ENCODE results near the gene GRIK4.

DNA sequence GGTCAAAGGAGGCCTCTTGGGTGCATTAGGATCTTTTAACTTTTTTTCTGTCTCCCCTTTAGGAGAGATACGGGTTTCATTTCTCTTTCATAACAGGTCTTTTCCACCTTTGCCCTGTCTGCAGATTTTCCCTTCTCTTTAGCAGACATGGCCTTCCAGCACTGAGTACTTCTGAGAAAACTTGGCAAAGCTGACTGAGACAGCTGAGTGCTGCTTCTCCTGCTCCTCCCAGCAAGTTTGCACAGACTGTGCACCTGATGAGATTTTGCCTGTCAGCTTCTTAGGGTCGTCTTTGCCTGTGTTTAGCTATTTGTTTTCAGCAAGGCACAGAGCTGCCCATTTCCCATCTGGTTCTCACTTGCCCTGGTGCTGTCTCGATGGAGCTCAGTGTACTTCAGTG lies 424.8 kb downstream of the GRIK4 start:
- TF ChIP-seq, protein P1, sequence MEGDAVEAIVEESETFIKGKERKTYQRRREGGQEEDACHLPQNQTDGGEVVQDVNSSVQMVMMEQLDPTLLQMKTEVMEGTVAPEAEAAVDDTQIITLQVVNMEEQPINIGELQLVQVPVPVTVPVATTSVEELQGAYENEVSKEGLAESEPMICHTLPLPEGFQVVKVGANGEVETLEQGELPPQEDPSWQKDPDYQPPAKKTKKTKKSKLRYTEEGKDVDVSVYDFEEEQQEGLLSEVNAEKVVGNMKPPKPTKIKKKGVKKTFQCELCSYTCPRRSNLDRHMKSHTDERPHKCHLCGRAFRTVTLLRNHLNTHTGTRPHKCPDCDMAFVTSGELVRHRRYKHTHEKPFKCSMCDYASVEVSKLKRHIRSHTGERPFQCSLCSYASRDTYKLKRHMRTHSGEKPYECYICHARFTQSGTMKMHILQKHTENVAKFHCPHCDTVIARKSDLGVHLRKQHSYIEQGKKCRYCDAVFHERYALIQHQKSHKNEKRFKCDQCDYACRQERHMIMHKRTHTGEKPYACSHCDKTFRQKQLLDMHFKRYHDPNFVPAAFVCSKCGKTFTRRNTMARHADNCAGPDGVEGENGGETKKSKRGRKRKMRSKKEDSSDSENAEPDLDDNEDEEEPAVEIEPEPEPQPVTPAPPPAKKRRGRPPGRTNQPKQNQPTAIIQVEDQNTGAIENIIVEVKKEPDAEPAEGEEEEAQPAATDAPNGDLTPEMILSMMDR (conservative IDR thresholded peaks at IDR 0.05; ENCODE audit: low read length): no peak
- no peak for TF ChIP-seq EZH2phosphoT487 (IDR thresholded peaks at IDR 0.05; ENCODE audit: borderline replicate concordance, low read depth, low read length)

Data from OCI-LY7 (cell line).